CD4-positive, alpha-beta T cell treated with Interferon gamma for 1 hour (primary cell): ENCODE measurements around the gene WDFY2.
A peak's percentile ranks its signal among the peaks of the same experiment; 100 is the strongest.

ENCODE experiments used
- DNase-seq: peaks from one replicate; pipeline ENCODE4 v3.0.0-alpha.2; 2020

WDFY2 gene

DNA sequence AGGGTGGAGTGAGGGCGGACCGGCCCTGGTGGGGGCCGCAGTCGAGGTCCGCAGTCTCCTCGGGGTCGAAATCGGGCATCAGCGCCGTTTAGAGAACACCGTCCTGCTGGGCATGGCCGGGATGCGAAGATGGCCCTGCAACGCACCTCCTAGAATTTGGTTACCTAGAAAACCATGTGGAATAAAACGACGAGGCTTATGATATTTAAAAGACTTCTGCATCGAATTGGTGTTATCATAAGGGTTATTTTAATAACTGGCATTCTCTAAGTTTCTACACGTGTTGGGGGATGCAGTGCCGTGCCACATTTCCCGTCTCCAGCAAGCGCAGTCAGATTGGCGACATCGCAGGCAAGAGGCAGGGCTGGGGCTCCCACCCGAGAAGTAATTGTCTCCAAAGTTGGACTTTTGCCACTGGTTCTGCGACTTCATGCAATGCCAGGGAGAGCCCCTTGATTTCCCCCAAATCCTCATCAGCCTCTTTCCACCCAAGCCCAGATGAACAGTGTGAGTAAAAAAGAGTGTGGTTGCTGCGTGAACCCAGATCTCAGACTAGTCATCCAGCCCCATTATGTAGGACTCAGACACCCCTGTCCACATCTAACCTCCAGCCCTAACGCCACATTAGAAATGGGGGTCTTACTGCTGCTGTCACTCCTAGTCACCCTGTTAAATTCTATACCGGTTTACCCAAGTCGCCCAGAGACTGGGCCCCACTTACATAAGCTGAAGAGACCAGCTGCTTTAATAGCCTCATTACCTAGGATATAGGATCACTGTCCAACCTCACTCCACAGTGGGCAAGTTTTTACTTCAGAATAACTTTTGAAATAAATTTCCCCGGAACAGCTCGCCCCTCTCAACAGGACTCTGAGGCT lies 220.3 kb downstream of the WDFY2 start:
- peak; percentile 37 for DNase-seq

DNA sequence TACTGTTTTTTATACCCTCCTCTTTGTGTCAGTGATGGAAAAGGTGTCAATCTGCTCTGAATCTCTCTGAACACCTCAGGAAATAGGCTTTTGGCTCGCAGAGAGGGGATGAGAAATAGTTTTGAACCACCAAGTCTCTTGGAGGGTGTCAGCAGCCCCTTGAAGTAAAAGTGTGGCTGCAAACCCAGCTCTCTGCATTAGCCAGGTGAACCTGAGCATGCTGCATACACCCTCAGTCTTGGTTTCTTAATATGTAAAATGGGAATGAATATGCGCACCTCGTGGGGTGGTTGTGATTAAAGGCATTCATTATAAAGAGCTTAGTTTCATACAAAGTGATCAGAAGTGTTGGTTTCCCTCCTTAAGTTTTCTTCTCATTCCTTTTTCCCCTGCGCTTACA lies 221.1 kb downstream of the WDFY2 start:
- no peak for DNase-seq

DNA sequence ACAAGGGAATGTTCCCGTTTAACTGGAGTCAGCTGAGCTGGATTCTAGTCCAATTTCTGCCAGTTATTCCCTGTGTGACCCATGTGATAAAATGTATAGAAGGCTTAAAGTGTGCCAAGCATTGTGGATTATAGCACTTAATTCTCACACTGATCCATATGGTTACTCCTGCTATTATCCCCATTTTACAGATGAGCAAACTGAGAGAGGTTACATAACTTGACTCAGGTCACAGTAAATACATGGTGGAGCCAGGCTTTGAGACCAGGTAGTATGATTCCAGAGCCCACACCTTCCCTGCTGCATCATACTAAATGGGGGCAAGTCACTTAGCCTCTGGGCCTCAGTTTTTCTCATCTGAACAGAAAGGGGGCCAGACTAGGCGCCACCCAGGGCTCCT lies 221.7 kb downstream of the WDFY2 start:
- DNase-seq = no peak

DNA sequence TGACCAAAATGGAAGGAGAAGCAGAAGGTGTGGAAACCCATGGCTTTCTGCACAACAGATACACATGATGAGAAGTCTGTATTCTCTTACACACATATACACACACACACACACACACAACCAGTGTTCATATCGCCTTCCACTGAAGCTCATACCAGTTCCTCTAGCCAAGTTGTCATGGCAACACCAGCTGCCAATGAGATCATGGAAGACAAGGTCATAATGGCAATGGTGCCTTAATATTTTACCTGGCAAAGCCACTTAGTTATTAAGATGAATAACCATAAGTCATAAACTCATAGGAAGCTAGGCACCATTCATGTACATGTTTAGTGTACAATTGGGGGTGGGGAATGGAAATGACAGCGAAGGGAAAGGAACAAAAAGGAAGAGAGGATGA lies 222.3 kb downstream of the WDFY2 start:
- peak; percentile 47 for DNase-seq

DNA sequence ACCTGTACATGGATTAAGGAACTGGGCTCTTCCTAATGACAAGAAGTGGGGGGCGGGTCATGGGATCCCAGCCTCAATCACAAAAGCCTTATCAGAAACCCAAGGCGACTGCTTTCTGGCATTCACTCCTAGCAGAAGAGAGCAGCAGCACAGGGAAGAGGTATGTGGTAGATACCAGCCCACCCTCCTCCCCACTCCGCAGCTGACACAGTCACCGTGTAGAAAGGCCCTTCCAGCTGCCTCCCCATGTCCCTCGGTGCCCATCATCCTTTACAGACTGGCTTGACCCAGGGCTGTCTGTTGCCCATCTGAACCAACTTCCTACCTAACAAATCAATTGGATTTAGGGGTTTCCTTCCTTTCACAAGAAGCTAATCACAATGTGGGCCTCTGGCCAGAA lies 222.8 kb downstream of the WDFY2 start:
- no peak for DNase-seq

DNA sequence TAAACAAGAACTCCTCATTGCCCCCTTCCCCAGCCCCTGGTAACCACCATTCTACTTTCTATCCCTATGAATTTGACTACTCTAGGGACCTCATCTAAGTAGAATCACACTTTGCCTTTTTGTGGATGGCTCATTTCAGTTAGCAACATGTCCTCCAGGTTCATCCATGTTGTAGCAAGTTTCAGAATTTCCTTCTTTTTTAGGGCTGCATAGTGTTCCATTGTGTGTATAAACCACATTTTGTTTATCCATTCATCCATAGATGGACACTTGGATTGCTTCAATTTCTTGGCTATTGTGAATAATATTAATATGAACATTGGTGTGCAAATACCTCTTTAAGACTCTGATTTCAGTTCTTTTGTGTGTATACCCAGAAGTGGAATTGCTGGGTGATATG lies 224.5 kb downstream of the WDFY2 start:
- DNase-seq = no peak

DNA sequence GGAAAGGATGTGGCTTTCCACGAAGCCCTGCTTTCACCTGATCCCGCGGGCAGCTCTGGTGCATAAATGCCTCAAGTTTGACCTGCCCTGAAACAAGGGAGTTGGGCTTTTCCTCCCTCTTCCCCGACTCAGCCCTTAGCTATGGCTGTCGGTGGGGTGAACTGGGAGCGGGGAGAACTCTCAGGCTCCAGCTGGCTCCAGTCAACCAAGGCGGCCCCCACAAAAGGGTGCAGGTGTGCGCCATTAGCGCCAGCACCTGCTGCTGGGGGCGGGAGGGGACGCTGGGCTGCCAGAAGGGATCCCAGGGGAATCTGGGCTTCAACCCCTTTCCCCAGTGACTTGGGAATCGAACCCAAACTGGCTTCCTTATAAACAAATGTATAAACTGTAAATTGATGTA lies 226.8 kb downstream of the WDFY2 start:
- DNase-seq = no peak

DNA sequence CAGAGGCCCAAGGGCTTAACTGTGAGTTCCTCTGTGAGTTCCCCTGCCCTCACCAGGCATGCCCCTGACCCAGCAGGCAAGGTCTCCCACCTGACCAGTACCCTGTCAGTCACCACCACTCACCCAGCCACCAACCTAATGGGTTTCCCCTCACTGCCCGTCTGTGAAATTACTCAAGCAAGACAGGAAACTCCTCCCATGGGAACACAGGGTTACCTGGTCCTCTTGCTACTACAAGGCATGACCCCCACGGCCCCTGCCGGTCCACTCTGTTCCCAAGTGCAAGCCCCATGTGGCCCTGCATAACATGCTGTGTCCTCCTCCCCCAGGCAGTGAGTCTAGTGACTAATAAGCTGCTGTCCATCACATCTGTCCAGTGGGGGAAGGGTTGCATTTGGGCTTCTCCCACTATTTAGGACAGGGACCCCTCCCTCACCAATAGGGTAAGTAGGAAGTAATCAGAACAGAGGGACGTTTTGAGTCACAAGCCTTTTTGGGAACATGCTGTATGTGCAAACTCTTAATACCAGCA lies 227.7 kb downstream of the WDFY2 start:
- no peak for DNase-seq

DNA sequence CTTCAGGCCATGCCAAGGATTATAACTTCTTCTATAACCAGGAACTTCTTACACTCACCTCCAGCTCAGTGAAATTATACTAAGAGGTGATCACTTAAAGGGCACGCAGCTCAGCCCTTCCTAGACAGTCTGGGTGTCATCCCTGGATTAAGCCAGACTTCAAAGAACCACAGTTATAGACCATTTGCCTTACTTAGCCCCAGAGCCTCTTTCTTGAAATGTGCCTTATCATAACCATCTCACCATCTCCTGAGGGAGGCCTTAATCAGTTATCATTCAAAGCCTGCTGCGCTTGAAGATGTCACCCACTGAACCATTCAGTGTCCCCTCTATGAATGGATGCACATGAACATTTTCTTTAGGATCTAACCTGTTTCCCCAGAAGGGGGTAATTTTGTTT lies 229.8 kb downstream of the WDFY2 start:
- DNase-seq = no peak

DNA sequence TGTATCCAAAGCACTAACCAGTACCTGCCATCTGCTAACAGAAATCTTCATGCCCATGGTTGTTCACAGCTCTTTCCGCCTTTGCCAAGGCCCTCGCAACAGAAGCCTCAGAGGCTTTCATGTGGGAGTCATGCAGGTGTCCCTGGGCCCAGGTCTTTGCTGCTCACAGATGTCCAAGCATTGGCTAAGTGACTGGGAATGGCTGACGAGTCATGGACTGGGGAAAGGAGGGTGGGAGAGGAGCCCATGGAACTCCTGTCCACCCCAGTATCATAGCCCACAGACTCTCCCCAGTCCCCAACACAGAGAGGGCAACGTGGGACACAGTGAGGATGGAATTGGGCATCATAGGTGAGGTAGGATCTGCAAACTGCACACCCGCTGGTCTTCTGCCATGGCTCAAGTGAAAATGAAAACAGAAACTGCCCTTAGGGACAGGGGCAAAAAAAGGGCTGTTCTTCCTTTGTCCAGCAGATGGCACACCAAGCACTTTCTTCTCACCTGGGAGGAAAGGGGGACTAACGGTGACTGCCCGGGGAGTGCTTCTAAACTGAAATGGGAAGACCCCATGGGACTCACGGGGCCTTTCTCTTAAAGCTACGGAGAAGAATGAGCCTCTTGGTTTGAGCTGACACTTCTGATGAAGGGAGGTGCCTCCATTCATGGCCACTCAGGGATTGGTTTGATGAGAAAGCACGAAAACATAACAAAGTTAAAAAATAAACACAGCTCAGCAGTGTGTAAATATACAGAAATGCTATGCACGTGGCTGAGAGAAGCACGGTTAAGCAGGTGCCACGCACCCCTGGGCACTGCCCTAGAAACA lies 230.8 kb downstream of the WDFY2 start:
- peak; percentile 73 for DNase-seq

DNA sequence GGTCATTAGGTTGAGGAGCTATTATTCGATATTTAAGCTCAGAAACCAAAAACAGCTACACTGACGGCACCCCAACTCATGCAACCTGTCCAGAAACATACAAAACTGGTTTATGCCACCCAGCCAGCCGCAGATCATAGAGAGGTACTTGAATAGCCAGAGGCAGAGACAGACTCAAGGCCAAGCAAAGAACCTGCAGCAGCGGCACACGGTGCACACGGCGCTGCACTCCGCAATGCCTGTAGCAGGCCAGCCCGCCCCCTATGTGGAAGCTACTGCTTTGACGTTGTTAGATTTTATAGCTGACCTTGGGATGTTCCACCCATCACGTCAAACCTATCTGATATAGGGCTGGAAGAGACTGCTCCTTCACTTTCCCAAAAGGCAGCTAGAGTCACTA lies 231.6 kb downstream of the WDFY2 start:
- no peak for DNase-seq

DNA sequence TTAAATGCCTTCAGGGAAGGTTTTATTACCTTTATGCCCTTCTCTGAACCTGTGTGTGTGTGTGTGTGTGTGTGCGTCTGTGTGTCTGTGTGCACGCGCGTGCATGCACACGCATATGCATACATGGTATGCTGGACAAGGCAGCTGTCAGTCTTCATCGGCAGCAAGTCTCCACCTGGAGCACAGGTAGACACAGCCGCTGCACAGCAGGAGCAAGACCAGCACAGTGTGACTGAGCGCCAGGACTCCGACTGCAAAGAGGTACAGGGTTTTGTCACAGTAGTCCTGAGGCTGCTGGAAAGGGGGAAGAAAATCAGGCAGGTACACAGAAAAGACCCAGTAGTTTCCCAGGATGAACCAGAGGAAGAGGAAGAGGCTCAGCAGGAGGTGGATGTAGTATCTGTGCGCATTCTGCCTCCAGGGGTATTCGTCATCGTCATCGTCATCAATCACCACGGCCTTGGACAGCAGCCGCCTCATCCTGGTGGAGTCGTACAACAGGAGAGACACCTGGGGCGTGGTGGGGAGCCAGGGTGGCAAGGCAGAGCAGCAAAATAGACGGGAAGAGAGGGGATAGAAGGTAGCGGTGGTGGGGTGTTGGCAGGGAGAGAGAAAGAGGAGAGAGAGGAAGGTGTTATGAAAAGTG lies 232.5 kb downstream of the WDFY2 start:
- no peak for DNase-seq
